Activated CD4-positive, alpha-beta T cell treated with anti-CD3 and anti-CD28 coated beads, Interleukin-10, Interleukin-2, amounts not matched to agents 100 ng/mL and 50 ng/mL, durations not matched to agents 16 hours and 8 hours (primary cell): ENCODE results near the gene LGALS7.
A peak's percentile ranks its signal among the peaks of the same experiment; 100 is the strongest.
"Not testable (repeated sequence)": the region's sequence is repeated elsewhere in the genome, so short reads cannot be mapped to it uniquely, and the experiment has no call there.

Source experiments
- DNase-seq: peaks from one replicate; pipeline ENCODE4 v3.0.0-alpha.2; 2020

Gene LGALS7

DNA sequence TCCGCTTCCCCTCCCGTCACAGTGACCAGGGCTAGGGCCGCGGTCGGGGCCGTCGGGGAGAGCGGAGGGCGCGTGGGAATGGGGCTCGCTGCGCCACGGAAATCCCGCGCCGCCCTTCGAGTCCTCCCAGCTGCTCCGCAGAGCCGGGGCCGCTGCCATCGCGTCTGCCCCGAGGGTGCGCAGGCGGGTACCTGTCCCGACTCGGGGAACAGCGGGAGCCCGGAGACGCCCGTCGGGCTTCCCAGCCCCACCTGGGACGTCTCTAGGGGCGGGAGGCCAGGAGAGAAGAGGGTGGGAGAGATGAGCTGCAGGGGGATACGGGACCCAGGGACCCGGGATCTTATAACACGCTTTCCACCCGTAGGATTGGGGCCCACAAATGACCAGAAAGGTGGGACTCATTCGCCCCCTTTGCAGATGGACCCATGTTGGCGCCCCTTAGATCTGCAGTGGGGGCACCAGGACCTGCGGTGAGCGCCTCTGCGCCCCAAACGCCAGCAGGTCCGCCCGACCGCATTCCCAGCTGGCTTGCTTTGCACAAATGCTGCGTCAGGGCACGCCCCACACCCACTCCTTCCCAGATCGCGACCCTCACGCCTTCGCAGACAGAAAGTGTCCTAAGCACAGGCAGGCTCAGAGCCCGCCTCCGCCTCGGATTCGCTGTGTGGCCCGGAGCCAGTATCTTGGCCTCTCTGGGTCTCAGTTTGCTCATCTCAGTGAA lies 2.9 kb downstream of the LGALS7 start:
- DNase-seq: not testable (repeated sequence)

GRCh38 chr19:38769635-38770211 lies 3.6 kb downstream of the LGALS7 start:
- DNase-seq: peak; percentile 90

GRCh38 chr19:38766276-38767047 lies 6.9 kb downstream of the LGALS7 start:
- no peak for DNase-seq

DNA sequence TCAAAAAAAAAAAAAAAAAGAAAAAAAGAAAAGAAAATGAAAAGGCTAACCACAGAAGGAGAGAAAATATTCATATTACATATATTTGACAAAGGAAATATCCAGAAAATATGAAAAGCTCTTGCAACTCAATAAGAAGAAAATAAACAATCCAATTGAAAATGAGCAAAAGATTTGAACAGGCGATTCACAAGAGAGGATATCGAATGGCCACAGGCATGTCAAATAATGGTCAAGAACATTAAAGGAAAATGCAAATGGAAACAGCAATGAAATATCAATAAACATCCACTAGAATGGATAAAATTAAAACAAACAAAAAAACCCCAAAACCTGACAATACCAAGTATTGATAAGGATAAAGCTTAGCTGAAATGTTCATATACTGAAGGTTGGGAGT lies 8.1 kb downstream of the LGALS7 start:
- DNase-seq: no peak

GRCh38 chr19:38763795-38764220 lies 9.5 kb downstream of the LGALS7 start:
- DNase-seq: no peak

DNA sequence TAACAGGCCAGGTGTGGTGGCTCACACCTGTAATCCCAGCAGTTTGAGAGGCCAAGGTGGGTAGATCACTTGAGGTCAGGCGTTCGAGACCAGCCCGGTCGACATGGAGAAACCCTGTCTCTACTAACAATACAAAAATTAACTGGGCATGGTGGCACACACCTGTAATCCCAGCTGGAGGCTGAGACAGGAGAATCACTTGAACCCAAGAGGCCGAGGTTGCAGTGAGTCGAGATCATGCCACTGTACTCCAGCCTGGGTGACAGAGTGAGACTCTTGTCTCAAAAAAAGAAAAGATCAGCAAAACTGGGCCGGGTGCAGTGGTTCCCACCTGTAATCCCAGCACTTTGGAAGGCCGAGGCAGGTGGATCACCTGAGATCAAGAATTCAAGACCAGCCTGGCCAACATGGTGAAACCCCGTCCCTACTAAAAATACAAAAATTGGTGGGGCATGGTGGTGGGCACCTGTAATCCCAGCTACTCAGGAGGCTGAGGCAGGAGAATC lies 11.4 kb downstream of the LGALS7 start:
- DNase-seq: not testable (repeated sequence)

DNA sequence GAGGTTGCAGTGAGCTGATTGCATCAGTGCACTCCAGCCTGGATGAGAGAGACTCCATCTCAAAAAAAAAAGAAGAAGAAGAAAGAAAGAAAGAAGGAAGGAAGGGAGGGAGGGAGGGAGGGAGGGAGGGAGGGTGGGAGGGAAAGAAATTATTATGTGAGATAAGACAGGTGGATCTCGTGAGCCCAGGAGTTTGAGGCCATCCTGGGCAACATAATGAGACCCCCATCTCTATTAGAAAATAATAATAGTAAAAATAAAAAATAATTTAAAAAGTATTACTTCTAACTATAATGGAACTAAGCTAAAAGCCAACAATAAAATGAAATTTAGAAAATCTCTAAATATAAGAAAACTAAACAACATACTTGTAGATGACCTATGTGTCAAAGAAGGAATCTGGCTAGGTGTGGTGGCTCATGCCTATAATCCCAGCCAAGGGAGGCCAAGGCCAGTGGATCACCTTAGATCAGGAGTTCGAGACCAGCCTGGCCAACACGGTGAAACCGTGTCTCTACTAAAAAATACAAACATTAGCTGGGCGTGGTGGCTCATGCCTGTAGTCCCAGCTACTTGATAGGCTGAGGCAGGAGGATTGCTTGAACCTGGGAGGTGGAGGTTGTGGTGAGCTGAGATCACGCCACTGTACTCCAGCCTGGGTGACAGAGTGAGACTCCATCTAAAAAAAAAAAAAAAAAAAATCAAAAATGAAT lies 12.4 kb downstream of the LGALS7 start:
- not testable (repeated sequence) for DNase-seq

- DNase-seq: no peak
Measured at GRCh38 chr19:38759590-38760003, 13.7 kb downstream of the LGALS7 start.

DNA sequence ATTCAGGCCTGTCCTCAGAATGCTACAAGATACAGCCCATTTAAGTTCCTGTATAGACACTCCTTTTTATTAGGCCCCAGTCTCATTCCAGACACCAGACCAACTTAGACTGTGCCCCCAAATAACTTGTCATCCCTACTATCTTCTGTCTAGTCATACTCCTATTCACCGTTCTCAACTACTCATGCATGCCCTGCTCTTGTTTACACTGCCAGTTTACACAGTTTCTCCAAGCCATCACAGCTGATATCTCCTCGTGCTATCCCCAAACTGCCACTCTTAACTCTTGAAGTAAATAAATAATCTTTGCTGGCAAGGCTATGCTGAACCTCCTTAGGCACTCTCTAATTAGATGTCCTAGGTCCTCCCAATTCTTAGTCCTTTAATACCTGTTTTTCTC lies 19.1 kb downstream of the LGALS7 start:
- DNase-seq: not testable (repeated sequence)

DNA sequence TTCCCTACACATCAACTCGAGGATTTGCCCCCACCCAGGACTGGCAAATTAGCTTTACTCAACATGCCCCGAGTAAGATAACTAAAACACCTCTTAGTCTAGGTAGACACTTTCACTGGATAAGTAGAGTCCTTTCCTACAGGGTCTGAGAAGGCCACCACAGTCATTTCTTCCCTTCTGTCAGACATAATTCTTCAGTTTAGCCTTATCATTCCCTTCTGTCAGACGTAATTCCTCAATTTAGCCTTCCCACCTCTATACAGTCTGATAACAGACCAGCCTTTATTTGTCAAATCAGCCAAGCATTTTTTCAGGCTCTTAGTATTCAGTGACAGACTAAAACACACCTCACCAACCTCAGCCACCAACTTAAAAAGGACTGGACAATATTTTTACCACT lies 19.5 kb downstream of the LGALS7 start:
- DNase-seq: not testable (repeated sequence)

- no peak for DNase-seq
Measured at GRCh38 chr19:38745316-38745715, 28.0 kb downstream of the LGALS7 start.

GRCh38 chr19:38744874-38745273 lies 28.4 kb downstream of the LGALS7 start:
- DNase-seq: no peak

DNA sequence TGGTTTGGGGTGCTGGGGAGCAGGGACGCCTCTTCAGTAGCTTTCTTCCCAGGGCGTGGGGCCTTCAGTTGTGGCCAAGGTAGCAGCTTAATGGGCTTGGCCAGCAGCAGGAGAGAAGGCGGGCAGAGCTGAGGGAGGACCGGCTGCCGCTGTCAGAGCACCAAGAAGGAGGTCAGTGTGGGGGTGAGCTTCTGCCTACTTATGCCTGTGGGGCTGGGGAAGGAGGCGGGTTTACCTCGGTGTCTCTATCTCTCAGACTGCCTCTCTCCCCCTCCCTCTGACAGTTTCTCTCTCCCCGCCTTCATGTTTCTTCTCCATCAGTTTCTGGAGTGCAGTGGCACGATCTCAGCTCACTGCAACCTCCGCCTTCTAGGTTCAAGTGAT lies 29.0 kb downstream of the LGALS7 start, which contains the start of gene CAPN12:
Gene CAPN12 (minus strand): TSS at position 177 of the 384 bp plus-strand sequence. CDS start 309 bp downstream, outside the sequence.
- no peak for DNase-seq

DNA sequence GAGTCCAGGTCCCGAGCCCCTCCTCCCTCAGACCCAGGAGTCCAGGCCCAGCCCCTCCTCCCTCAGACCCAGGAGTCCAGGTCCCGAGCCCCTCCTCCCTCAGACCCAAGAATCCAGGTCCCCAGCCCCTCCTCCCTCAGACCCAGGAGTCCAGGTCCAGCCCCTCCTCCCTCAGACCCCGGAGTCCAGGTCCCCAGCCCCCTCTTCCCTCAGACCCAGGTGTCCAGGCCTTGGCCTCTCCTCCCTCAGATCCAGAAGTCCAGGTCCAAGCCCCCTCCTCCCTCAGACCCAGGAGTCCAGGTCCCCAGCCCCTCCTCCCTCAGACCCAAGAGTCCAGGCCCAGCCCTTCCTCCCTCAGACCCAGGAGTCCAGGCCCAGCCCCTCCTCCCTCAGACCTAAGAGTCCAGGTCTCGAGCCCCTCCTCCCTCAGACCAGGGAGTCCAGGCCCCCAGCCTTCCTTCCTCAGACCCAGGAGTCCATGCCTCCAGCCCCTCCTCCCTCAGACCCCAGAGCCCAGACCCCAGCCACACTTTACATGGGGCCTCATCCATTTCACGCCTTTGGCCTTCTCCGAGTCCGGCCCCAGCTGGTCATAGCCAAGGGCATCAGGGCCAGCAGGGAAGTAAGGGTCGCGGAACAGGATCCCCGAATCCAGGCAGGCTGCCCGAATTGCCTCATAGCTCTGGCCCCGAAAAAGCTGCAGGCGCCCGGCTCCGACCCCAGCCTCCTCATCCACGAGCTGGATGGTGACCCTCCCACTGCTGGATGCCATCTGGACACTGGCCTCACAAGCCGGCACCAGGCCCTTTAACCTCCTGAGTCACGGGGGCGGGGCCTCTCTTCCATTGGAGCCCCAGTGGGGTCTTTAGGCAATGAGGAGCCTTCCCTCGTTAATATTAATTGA lies 29.7 kb downstream of the LGALS7 start:
- DNase-seq: no peak

DNA sequence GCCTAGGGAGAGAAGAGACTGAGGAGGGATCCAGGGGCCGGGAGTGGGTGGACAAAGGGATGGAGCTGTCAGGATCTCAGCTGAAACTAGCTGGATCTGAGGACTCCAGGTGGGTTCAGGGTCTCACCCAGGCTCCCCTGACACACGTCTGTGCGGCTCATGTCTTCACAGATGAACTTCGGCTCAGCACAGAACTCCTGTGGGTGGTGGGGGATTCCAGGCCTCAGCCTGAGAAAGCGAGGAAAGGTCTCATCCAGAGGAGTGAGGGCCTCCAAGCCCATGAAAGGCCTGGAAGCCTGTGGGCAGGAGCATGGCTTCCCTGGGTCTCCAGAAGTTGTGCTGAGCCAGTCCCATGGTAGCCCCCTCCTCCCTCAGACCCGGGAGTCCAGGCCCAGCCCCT lies 30.4 kb downstream of the LGALS7 start:
- DNase-seq: no peak

DNA sequence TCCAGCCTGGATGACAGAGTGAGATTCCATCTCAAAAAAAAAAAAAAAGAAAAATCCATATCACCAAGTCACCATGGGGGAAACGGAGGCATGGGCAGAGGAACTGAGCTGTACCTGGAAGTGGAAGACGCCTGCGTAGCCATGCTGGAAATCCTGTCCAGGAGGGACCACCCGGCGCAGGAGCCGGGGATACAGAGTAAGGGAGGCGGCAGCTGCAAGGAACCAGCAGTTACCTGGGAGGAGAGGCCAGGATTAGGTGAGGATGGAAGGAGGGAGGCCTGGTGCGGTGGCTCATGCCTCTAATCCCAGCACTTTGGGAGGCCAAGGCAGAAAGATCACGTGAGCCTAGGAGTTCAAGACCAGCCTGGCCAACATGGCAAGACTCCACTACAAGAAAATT lies 31.0 kb downstream of the LGALS7 start:
- DNase-seq: no peak

DNA sequence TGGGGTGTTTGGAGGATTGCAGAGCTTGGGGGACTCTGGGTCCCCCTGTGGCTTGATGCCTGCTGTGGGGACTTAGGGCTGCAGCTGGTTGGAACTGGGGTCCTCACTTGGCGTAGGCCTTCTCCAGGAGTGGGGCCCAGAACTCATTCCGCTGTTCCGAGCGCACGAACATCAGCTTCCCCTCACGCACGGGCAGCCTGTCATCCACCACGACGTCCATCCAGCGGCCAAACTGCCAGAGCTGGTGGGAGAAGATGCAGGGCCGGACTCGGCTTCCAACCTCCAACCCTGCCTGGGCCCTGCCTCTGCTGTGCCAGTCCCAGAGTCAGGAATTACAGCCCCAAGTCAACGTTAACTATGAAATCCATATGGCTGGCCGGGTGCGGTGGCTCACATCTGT lies 31.6 kb downstream of the LGALS7 start:
- no peak for DNase-seq

DNA sequence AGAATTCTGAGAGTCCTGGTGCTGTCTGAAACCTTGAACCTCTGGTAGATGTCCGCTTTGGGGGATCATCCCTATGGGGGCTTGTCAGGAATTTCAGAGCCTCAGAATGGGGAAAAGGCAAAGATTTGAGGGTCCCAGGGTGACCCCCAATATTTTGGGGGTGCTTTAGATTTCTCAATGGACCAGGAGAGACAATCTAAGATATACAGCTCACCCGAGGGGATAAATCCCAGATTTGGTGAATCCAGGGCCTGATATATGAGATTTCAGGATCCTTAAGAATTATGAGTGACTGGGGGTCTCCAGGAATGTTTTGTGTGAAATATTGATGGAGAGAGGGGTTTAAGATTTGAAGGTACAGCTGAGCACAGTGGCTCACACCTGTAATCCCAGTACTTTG lies 32.4 kb downstream of the LGALS7 start:
- DNase-seq: no peak

- DNase-seq: no peak
Measured at GRCh38 chr19:38740257-38740592, 33.1 kb downstream of the LGALS7 start.

GRCh38 chr19:38739440-38740256 lies 33.7 kb downstream of the LGALS7 start:
- DNase-seq: no peak
